IMR-90 (cell line): Measurements from ENCODE around the gene LYZ. TPM values are rescaled to one million over a fixed set of nuclear protein-coding genes. Genes with fewer than 3 reads are reported as not detected.
A peak's percentile ranks its signal among the peaks of the same experiment; 100 is the strongest.

Source experiments
- ATAC-seq: fragments of 200-7000 bp; cut with Tn5 transposase; 2 replicates; pipeline ENCODE4 v1.9.1; 2020; ENCODE audit warnings: low read depth, mild to moderate bottlenecking, moderate library complexity
- BruUV-seq: library from RNA; stranded (reverse); fragments of 400-500 nt; replicated peaks from 2 replicates; lab custom pipeline; 2021; lab: Mats Ljungman, UMichigan
- CTCF ChIA-PET: fragments of 300-600 bp; formaldehyde crosslinking; extraction: SDS; loops from one replicate; lab custom pipeline; 2021; ENCODE audit warnings: antibody characterized with exemption; lab: Yijun Ruan, JAX
- POLR2A ChIA-PET: fragments of 300-600 bp; sonication (Branson Sonifier 250); formaldehyde crosslinking; loops from one replicate; lab custom pipeline; 2022; ENCODE audit warnings: antibody characterized with exemption; ENCODE audit not compliant: unreplicated experiment; lab: Charles Lee
- DNase-seq: peaks from one replicate; pipeline ENCODE4 v3.0.0; 2013
- H2AFZ ChIP-seq: replicated peaks from 2 replicates; pipeline ENCODE3; 2013; ENCODE audit warnings: low read length, mild to moderate bottlenecking; ENCODE audit not compliant: poor library complexity
- H2AK5ac ChIP-seq: 2 replicates; pipeline ENCODE4 v1.6.1; 2013; ENCODE audit warnings: low read depth, low read length, inconsistent platforms
- H2AK9ac ChIP-seq: replicated peaks from 2 replicates; pipeline ENCODE3; 2013; ENCODE audit warnings: mild to moderate bottlenecking, low read depth, low read length, moderate library complexity; ENCODE audit not compliant: poor library complexity
- H2BK120ac ChIP-seq: 2 replicates; pipeline ENCODE4 v1.6.1; 2013; ENCODE audit warnings: low read depth, low read length, inconsistent platforms
- H2BK15ac ChIP-seq: 3 replicates; pipeline ENCODE4 v1.6.1; 2013; ENCODE audit warnings: low read depth, low read length, inconsistent platforms
- H2BK20ac ChIP-seq: 2 replicates; pipeline ENCODE4 v1.6.1; 2013; ENCODE audit warnings: low read depth, mild to moderate bottlenecking, inconsistent platforms, low read length, moderate library complexity
- H2BK5ac ChIP-seq: 2 replicates; pipeline ENCODE4 v1.6.1; 2013; ENCODE audit warnings: mild to moderate bottlenecking, low read depth, low read length, inconsistent platforms; ENCODE audit not compliant: poor library complexity, severe bottlenecking
- H3K14ac ChIP-seq: replicated peaks from 2 replicates; pipeline ENCODE4 v1.6.1; 2013; ENCODE audit warnings: low read depth, low read length, inconsistent platforms
- H3K18ac ChIP-seq: 2 replicates; pipeline ENCODE4 v1.6.1; 2013; ENCODE audit warnings: low read depth, low read length, control low read depth
- H3K23ac ChIP-seq: 2 replicates; pipeline ENCODE4 v1.6.1; 2013; ENCODE audit warnings: low read depth, low read length, inconsistent platforms
- H3K27ac ChIP-seq: 2 replicates; pipeline ENCODE4 v1.5.1; 2013; ENCODE audit warnings: mild to moderate bottlenecking, control low read depth, low read length; ENCODE audit not compliant: insufficient read depth
- H3K27me3 ChIP-seq: 2 replicates; pipeline ENCODE4 v1.6.1; 2013; ENCODE audit warnings: low read length; ENCODE audit not compliant: control insufficient read depth, insufficient read depth
- H3K36me3 ChIP-seq: 2 replicates; pipeline ENCODE4 v1.6.1; 2013; ENCODE audit warnings: low read length, mixed read lengths; ENCODE audit not compliant: control insufficient read depth, insufficient read depth
- H3K4ac ChIP-seq: 2 replicates; pipeline ENCODE4 v1.6.1; 2013; ENCODE audit warnings: low read depth, low read length, inconsistent platforms
- H3K4me1 ChIP-seq: 2 replicates; pipeline ENCODE4 v1.6.1; 2013; ENCODE audit warnings: low read length, mixed read lengths; ENCODE audit not compliant: control insufficient read depth, insufficient read depth
- H3K4me2 ChIP-seq: 2 replicates; pipeline ENCODE4 v1.6.1; 2013; ENCODE audit warnings: low read depth, mild to moderate bottlenecking, control low read depth, low read length, moderate library complexity
- H3K4me3 ChIP-seq: 2 replicates; pipeline ENCODE4 v1.5.1; 2013; ENCODE audit warnings: low read depth, mild to moderate bottlenecking, control low read depth, low read length, moderate library complexity; ENCODE audit not compliant: insufficient read depth
- H3K56ac ChIP-seq: 2 replicates; pipeline ENCODE4 v1.6.1; 2013; ENCODE audit warnings: low read length, inconsistent platforms; ENCODE audit not compliant: insufficient read depth; ENCODE audit errors: extremely low read depth
- H3K79me1 ChIP-seq, 2 experiments: 2 replicates each; pipeline ENCODE4 v1.6.1; 2013; ENCODE audit warnings: low read length in 2 of 2, inconsistent platforms in 1 of 2, low read depth in 1 of 2
- H3K9ac ChIP-seq: 2 replicates; pipeline ENCODE4 v1.6.1; 2013; ENCODE audit warnings: low read depth, low read length, control low read depth
- H3K9me1 ChIP-seq: 2 replicates; pipeline ENCODE4 v1.6.1; 2013; ENCODE audit warnings: low read length, inconsistent platforms; ENCODE audit not compliant: insufficient read depth
- H3K9me3 ChIP-seq: 2 replicates; pipeline ENCODE4 v1.6.1; 2013; ENCODE audit warnings: low read length; ENCODE audit not compliant: control insufficient read depth, insufficient read depth
- H4K20me1 ChIP-seq: 2 replicates; pipeline ENCODE4 v1.6.1; 2013; ENCODE audit warnings: low read length, inconsistent platforms; ENCODE audit not compliant: insufficient read depth
- H4K5ac ChIP-seq: 2 replicates; pipeline ENCODE4 v1.6.1; 2013; ENCODE audit warnings: mild to moderate bottlenecking, low read depth, low read length, control low read depth
- H4K8ac ChIP-seq, 2 experiments: 2 replicates each; pipeline ENCODE4 v1.6.1; 2013; ENCODE audit warnings: low read depth in 2 of 2, low read length in 2 of 2, control low read depth in 1 of 2, inconsistent platforms in 1 of 2
- H4K91ac ChIP-seq: 2 replicates; pipeline ENCODE4 v1.6.1; 2013; ENCODE audit warnings: low read depth, low read length, inconsistent platforms; ENCODE audit not compliant: insufficient read depth
- BHLHE40 ChIP-seq: fragments of 150-350 bp; IDR thresholded peaks from 2 replicates; pipeline ENCODE4 v1.6.1; 2016; ENCODE audit warnings: mild to moderate bottlenecking, low read depth, low read length
- CEBPB ChIP-seq: IDR thresholded peaks from 2 replicates; pipeline ENCODE4 v1.6.1; 2012; ENCODE audit warnings: low read depth, low read length, improper control_type of control experiment
- CHD1 ChIP-seq: IDR thresholded peaks from 2 replicates; pipeline ENCODE4 v1.6.1; 2012; ENCODE audit warnings: low read depth, low read length, improper control_type of control experiment
- NFE2L2 ChIP-seq: fragments of 150-350 bp; IDR thresholded peaks from 2 replicates; pipeline ENCODE4 v1.6.1; 2016; ENCODE audit warnings: low read depth, mild to moderate bottlenecking, low read length
- RAD21 ChIP-seq: IDR thresholded peaks from 2 replicates; pipeline ENCODE4 v1.6.1; 2012; ENCODE audit warnings: low read length, improper control_type of control experiment
- RFX5 ChIP-seq: IDR thresholded peaks from 2 replicates; pipeline ENCODE4 v1.8.0; 2012; ENCODE audit warnings: low read depth, mild to moderate bottlenecking, low read length, moderate library complexity
- WGBS, 2 experiments: methylation state at CpG; one replicate each; pipeline versions ENCODE4 v1.1.5 to v1.1.7; 2013; ENCODE audit warnings: missing lambda C conversion rate in 2 of 2; ENCODE audit not compliant: insufficient read length in 1 of 2; ENCODE audit errors: extremely low coverage in 2 of 2; 5-methylcytosine and 5-hydroxymethylcytosine counted together
- dilution Hi-C: fragments of 300-500 bp; cut with HindIII; formaldehyde crosslinking; loops from one replicate; pipeline ENCODE4 v1.14.3; 2018; ENCODE audit warnings: low sequenced_read_pairs; ENCODE audit not compliant: unreplicated experiment
- in situ Hi-C: fragments of 300-500 bp; cut with MboI; formaldehyde crosslinking; loops from 3 replicates; pipeline ENCODE4 v1.14.3; 2019; ENCODE audit warnings: low sequenced_read_pairs, inconsistent platforms, mixed read lengths
- intact Hi-C: fragments of 100-400 bp; cut with micrococcal nuclease; formaldehyde crosslinking; loops from 2 replicates; pipeline ENCODE4 v1.10.0; 2022
- polyA plus RNA-seq, 3 experiments: library from polyadenylated mRNA; depleted of rRNA; stranded (reverse); fragments of >200 nt; gene quantifications; 2 replicates each; pipeline ENCODE4 v1.2.3, GENCODE V29; 2012; ENCODE audit warnings: low replicate concordance in 1 of 3
- total RNA-seq: library from RNA; depleted of rRNA; stranded (reverse); fragments of >200 nt; gene quantifications from 2 replicates; pipeline ENCODE4 v1.2.3, GENCODE V29; 2012
- TF ChIP-seq, protein P1 (sequence below): fragments of 150-350 bp; IDR thresholded peaks from 2 replicates; pipeline ENCODE4 v1.6.1; 2017; ENCODE audit warnings: mild to moderate bottlenecking, antibody characterized with exemption, low read length, low read depth

The LYZ gene
- total and polyA plus RNA-seq, 2 of the 4 experiments (the other 2 are of a cell fraction), result not detected

DNA sequence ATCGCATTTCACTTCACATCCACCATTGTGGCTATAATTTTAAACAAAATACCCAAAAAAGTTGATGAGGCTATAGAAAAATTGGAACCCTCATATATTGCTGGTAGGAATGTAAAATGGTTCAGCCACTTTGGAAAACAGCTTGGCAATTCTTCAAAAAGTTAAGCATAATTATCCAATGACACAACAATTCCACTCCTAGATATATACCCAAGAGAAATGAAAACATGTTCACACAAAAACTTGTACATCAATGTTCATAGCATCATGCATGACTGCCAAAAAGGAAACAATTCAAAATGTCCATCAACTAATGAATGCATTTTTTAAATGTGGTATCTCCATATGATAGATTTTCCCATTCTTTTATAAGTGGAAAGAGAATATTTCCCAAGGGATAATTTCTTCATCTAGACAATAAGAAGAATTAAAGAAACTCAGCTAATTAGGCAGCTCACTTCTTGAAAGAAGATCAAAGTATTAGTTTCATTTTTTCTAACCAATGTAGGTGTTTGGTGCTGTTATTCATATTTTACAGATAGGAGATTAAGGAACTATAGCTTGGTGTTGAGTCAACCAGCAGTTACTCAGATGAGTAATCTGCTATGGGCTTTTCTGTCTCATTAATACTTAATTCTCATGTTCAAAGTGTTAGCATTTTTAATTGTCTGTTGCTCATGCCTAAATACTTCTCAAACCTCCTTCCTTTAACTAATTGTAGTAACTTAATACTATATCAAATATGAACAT lies 44.2 kb downstream of the LYZ start:
- in situ Hi-C loops, result no loop called here
- CTCF ChIA-PET, result interaction anchor here (0.6 kb wide), 2 partner anchors 71 to 374 kb away, joined by 3 to 5 read pairs; no protein-coding TSS in a partner anchor

More for the DNA sequence above, 44.2 kb downstream of the LYZ start:
- intact Hi-C loops, result no loop called here
- Histone ChIP-seq H3K4me2 (no peak overlapping the region), H2AK9ac (no peak overlapping the region), H3K4ac (no peak overlapping the region), H3K56ac (no peak overlapping the region), H3K4me3 (no peak overlapping the region), H2AFZ (no peak overlapping the region), H3K18ac (no peak overlapping the region), H4K5ac (no peak overlapping the region), H3K9me1 (0 out of 2 replicates have a peak, but pooled peaks cover 3% of the 10 kb centered on the region), H3K4me1 (no peaks in the 10 kb centered on the region; the same call in 1 of the 2 replicates), H3K27ac (no peak overlapping the region), H2BK120ac (no peak overlapping the region), H3K14ac (no peak overlapping the region), H2AK5ac (no peak overlapping the region), H4K91ac (no peak overlapping the region), H3K27me3 (no peaks in the 10 kb centered on the region), H2BK5ac (no peak overlapping the region), H3K9me3 (no peaks in the 10 kb centered on the region), H3K36me3 (no peaks in the 10 kb centered on the region), H4K20me1 (no peaks in the 10 kb centered on the region), H4K8ac (no peak overlapping the region), H2BK15ac (no peak overlapping the region), H3K9ac (no peak overlapping the region), H3K79me1 (peaks cover 4 to 5% of the 10 kb centered on the region in 2 experiments; a peak in 2 of 4 replicates), H2BK20ac (no peak overlapping the region), H3K23ac (no peak overlapping the region)
- dilution Hi-C loops, result no loop called here
- no TSS peak for BruUV-seq
- TF ChIP-seq CEBPB, result no peak
- no peak for TF ChIP-seq CHD1
- TF ChIP-seq, protein P1, sequence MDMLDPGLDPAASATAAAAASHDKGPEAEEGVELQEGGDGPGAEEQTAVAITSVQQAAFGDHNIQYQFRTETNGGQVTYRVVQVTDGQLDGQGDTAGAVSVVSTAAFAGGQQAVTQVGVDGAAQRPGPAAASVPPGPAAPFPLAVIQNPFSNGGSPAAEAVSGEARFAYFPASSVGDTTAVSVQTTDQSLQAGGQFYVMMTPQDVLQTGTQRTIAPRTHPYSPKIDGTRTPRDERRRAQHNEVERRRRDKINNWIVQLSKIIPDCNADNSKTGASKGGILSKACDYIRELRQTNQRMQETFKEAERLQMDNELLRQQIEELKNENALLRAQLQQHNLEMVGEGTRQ, result no peak
- TF ChIP-seq NFE2L2, result no peak
- no peak for TF ChIP-seq RAD21
- no peak for TF ChIP-seq BHLHE40
- TF ChIP-seq RFX5, result no peak
- DNase-seq (peak; percentile 13), ATAC-seq (no peak)
- POLR2A ChIA-PET, result no interaction called here
- no CpG with 5 or more reads among the region's 1 CpG for WGBS, 2 experiments
